HUES64 (cell line): ENCODE measurements around the gene PITPNM3.

Experiments used
- H3K27ac ChIP-seq: 2 replicates; pipeline ENCODE4 v1.7.0; 2013; ENCODE audit warnings: low read depth, low read length, inconsistent platforms
- H3K27me3 ChIP-seq: 2 replicates; pipeline ENCODE4 v1.6.1; 2013; ENCODE audit warnings: mild to moderate bottlenecking, low read length; ENCODE audit not compliant: insufficient read depth
- H3K36me3 ChIP-seq: 2 replicates; pipeline ENCODE4 v1.6.1; 2013; ENCODE audit warnings: mild to moderate bottlenecking, low read length; ENCODE audit not compliant: insufficient read depth
- H3K4me1 ChIP-seq: 2 replicates; pipeline ENCODE4 v1.6.1; 2013; ENCODE audit warnings: mild to moderate bottlenecking, low read length, moderate library complexity; ENCODE audit not compliant: insufficient read depth
- H3K4me3 ChIP-seq: 2 replicates; pipeline ENCODE4 v1.5.1; 2013; ENCODE audit warnings: mild to moderate bottlenecking, low read length, moderate library complexity
- H3K9ac ChIP-seq: 2 replicates; pipeline ENCODE4 v1.6.1; 2013; ENCODE audit warnings: mild to moderate bottlenecking, low read depth, low read length
- H3K9me3 ChIP-seq: 2 replicates; pipeline ENCODE4 v1.6.1; 2013; ENCODE audit warnings: low read depth, low read length; ENCODE audit not compliant: insufficient read depth
- WGBS: fragments of 150-250, 120-280 bp; methylation state at CpG from one replicate; pipeline ENCODE4 v1.1.7; 2013; ENCODE audit warnings: missing lambda C conversion rate; 5-methylcytosine and 5-hydroxymethylcytosine counted together

Gene PITPNM3

GRCh38 chr17:6508016-6508415, 48.3 kb downstream of the PITPNM3 start:
- H3K36me3 ChIP-seq, result no peaks in the 10 kb centered on the region
- peaks cover 16% of the 10 kb centered on the region; the same call in 1 of the 2 replicates for H3K4me1 ChIP-seq
- H3K27ac ChIP-seq, result no peak overlapping the region
- H3K9ac ChIP-seq, result no peak overlapping the region
- WGBS, result 87% methylated on average over 12 of the region's 12 CpGs
- no peak overlapping the region for H3K4me3 ChIP-seq
- H3K27me3 ChIP-seq, result no peaks in the 10 kb centered on the region
- no peaks in the 10 kb centered on the region for H3K9me3 ChIP-seq

GRCh38 chr17:6507535-6507934, 48.8 kb downstream of the PITPNM3 start:
- WGBS, result 91% methylated on average over 5 of the region's 7 CpGs
- H3K4me3 ChIP-seq, result no peak overlapping the region
- no peaks in the 10 kb centered on the region for H3K27me3 ChIP-seq
- no peaks in the 10 kb centered on the region for H3K9me3 ChIP-seq
- H3K27ac ChIP-seq, result no peak overlapping the region
- H3K36me3 ChIP-seq, result no peaks in the 10 kb centered on the region
- peaks cover 16% of the 10 kb centered on the region; the same call in 1 of the 2 replicates for H3K4me1 ChIP-seq
- H3K9ac ChIP-seq, result no peak overlapping the region

GRCh38 chr17:6506679-6507231, 49.6 kb downstream of the PITPNM3 start:
- Histone ChIP-seq H3K27me3 (no peaks in the 10 kb centered on the region), H3K4me3 (no peak overlapping the region), H3K36me3 (no peaks in the 10 kb centered on the region), H3K4me1 (peaks cover 16% of the 10 kb centered on the region; the same call in 1 of the 2 replicates), H3K9me3 (no peaks in the 10 kb centered on the region), H3K9ac (no peak overlapping the region), H3K27ac (no peak overlapping the region)
- 60% methylated on average over 5 of the region's 5 CpGs for WGBS

GRCh38 chr17:6505425-6506142, 50.8 kb downstream of the PITPNM3 start:
- Histone ChIP-seq H3K27ac (no peak overlapping the region), H3K9ac (no peak overlapping the region), H3K9me3 (no peaks in the 10 kb centered on the region), H3K27me3 (no peaks in the 10 kb centered on the region), H3K4me3 (no peak overlapping the region), H3K4me1 (peaks cover 17% of the 10 kb centered on the region; the same call in 1 of the 2 replicates), H3K36me3 (no peaks in the 10 kb centered on the region)
- WGBS, result 90% methylated on average over 12 of the region's 12 CpGs

GRCh38 chr17:6503641-6504195, 52.6 kb downstream of the PITPNM3 start:
- Histone ChIP-seq H3K27ac (no peak overlapping the region), H3K27me3 (no peaks in the 10 kb centered on the region)
- WGBS, result 85% methylated on average over 7 of the region's 7 CpGs

GRCh38 chr17:6502871-6503509, 53.4 kb downstream of the PITPNM3 start:
- 92% methylated on average over 8 of the region's 8 CpGs for WGBS
- Histone ChIP-seq H3K36me3 (no peaks in the 10 kb centered on the region), H3K4me3 (no peak overlapping the region), H3K27me3 (no peaks in the 10 kb centered on the region), H3K9ac (no peak overlapping the region), H3K9me3 (no peaks in the 10 kb centered on the region), H3K27ac (no peak overlapping the region), H3K4me1 (peaks cover 3% of the 10 kb centered on the region; the same call in 1 of the 2 replicates)

More at GRCh38 chr17:6503641-6504195, 52.6 kb downstream of the PITPNM3 start:
- H3K4me1 ChIP-seq, result peaks cover 6% of the 10 kb centered on the region; the same call in 1 of the 2 replicates
- H3K9me3 ChIP-seq, result no peaks in the 10 kb centered on the region
- H3K36me3 ChIP-seq, result no peaks in the 10 kb centered on the region
- H3K4me3 ChIP-seq, result no peak overlapping the region
- H3K9ac ChIP-seq, result no peak overlapping the region

GRCh38 chr17:6502142-6502541, 54.2 kb downstream of the PITPNM3 start:
- Histone ChIP-seq H3K27ac (no peak overlapping the region), H3K4me1 (peaks cover 3% of the 10 kb centered on the region; the same call in 1 of the 2 replicates), H3K4me3 (no peak overlapping the region), H3K9me3 (no peaks in the 10 kb centered on the region), H3K36me3 (no peaks in the 10 kb centered on the region), H3K9ac (no peak overlapping the region), H3K27me3 (no peaks in the 10 kb centered on the region)
- 94% methylated on average over 11 of the region's 11 CpGs for WGBS

- no peak overlapping the region for H3K27ac ChIP-seq
- no peaks in the 10 kb centered on the region for H3K9me3 ChIP-seq
- H3K27me3 ChIP-seq, result no peaks in the 10 kb centered on the region
- peaks cover 5% of the 10 kb centered on the region; the same call in 1 of the 2 replicates for H3K4me1 ChIP-seq
- WGBS, result 57% methylated on average over 3 of the region's 3 CpGs
- no peaks in the 10 kb centered on the region for H3K36me3 ChIP-seq
- H3K4me3 ChIP-seq, result no peak overlapping the region
- H3K9ac ChIP-seq, result no peak overlapping the region
These were observed 55.0 kb downstream of the PITPNM3 start for GRCh38 chr17:6501359-6501758.

- Histone ChIP-seq H3K4me3 (no peak overlapping the region), H3K36me3 (no peaks in the 10 kb centered on the region), H3K27me3 (no peaks in the 10 kb centered on the region), H3K9ac (no peak overlapping the region), H3K9me3 (no peaks in the 10 kb centered on the region), H3K27ac (no peak overlapping the region), H3K4me1 (peaks cover 22% of the 10 kb centered on the region)
- 89% methylated on average over 10 of the region's 10 CpGs for WGBS
These were observed 57.3 kb downstream of the PITPNM3 start for GRCh38 chr17:6498901-6499540.

- no peaks in the 10 kb centered on the region for H3K27me3 ChIP-seq
- H3K9ac ChIP-seq, result no peak overlapping the region
- WGBS, result 86% methylated on average over 7 of the region's 7 CpGs
- no peak overlapping the region for H3K4me3 ChIP-seq
- H3K4me1 ChIP-seq, result peaks cover 22% of the 10 kb centered on the region
- H3K27ac ChIP-seq, result no peak overlapping the region
- H3K9me3 ChIP-seq, result no peaks in the 10 kb centered on the region
- H3K36me3 ChIP-seq, result no peaks in the 10 kb centered on the region
These were observed 58.0 kb downstream of the PITPNM3 start for GRCh38 chr17:6498356-6498755.
